Measurements from ENCODE around the gene CKAP2L.

CKAP2L gene

DNA sequence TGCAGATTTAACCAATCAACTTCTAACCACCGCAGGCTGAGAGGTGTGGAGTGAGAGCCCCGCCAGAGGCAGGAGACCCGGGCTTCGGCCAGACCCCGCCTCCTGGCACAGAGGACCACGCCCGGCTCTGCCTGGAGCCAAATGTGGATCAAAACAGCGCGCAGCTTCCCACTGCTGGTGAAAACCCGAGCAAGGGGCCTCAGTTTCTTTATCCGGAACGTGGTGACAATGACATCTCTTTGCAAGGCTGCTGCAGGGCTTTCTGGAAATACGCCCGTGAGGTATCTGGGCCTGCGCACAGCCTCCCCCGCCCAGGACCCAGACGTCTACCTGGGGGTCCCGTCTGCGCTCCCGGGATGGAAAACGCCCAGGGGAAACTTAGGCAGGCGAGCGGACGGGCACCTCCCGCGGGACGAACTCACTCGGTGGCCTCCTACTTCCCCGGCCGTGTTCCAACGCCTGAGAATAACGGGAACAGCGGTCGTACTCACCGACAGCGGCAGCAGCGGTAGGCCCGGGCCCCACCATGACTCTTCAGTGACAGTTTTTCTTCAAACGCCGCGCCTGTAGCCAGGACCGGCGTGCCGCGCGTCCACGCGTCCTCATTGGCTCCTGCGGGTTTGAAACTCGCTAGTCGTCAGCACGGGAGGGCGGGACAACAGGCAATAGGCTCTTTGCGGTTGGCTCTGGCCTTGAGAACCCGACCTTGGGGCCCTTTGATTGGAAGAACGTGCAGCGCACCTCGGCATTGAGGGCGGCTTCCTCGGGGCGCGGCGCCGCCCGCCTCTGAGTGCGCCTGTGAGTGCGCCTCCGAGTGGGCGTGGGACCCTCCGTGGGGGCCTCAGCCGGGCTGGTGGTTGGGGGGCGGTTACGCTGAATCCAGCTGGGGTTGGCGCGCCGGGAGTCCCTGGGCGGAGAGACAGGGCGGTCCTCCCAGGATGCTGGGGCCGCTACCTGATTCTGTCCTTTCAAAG lies at the start of gene CKAP2L:
CKAP2L (minus strand) TSS at position 539 of the 974 bp plus-strand sequence; CDS start at position 528, 11 bp downstream.
- DNase-seq, result peak; percentile 93

DNA sequence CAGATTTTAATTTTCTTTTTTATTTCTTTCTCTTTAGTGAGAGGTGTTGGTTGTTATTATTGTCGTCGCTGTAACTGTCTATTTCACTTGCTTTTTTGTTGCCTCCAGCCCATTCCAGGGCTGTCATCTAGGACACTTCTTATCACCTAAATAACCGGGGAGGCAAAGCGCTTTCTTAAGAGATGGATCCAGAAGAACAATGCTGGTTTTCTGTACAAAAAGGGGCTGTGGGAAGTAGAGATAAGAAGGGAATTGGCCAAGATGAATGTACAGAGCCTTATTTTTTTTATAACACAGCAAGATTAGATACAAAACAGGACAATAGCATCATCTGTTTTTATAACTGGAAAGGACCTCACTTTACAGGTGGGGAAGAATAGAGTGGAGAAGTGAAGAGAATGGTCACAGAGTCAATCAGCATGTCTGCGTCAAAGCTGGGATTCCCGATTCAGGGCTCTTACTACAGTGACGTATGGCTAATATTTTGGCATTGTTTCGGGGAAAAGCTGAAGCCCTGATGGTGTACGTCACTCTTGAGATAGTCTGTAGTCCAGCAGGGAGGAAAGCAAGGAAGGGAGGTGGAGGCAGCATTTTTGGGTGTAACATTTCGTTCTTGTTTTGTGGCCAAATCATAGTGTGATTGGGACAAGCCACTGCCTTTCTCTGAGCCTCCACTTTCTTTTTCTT lies 49.0 kb upstream of the CKAP2L start:
- DNase-seq, result no peak

GRCh38 chr2:112812318-112813267 lies 48.2 kb upstream of the CKAP2L start:
- no peak for DNase-seq

- DNase-seq, result no peak
Observed at GRCh38 chr2:112811841-112812306, 47.5 kb upstream of the CKAP2L start.

DNA sequence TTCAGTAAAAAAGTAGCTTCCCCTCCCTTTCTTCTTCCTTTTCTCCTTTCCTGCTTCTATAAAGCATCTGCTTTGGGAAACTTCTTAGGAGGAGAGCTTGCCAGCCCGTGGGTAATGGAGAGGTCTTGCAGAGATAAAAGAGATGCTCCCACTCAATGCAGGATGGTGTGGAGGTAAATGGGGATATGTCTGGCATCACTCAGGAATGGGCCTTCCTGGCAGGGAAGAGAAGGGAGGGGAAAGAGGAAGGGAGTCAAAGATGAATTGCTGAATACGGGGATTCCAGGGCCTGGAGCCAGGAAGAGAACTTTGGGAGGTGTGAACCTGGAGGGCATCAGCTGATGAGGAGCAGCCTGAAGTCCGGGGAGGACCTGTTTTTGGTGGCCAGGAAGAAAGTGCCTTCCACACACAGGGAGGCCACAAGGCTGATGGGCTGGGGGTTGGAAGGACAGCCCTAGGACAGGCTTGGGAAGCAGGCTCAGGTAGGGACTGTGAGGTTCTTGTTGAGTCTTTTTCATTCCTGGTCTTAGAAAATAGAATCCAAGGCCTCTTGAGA lies 46.9 kb upstream of the CKAP2L start:
- no peak for DNase-seq

DNA sequence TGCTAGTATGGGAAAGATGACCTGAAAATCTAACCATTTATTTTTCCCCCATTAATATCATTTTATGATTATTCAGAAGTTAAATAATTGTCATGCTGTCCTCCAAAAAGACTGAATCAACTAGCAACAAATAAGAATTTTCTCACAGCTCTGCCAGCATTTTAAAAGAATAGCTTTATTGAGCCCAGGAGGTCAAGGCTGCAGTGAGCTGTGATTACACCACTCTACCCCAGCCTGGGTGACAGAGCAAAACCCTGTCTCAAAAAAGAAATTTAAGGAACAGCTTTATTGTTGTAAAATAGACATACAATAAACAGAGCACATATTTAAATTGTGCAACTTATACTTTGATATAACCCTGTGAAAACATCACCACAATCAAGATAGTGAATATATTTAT lies 44.7 kb upstream of the CKAP2L start:
- DNase-seq, result no peak

DNA sequence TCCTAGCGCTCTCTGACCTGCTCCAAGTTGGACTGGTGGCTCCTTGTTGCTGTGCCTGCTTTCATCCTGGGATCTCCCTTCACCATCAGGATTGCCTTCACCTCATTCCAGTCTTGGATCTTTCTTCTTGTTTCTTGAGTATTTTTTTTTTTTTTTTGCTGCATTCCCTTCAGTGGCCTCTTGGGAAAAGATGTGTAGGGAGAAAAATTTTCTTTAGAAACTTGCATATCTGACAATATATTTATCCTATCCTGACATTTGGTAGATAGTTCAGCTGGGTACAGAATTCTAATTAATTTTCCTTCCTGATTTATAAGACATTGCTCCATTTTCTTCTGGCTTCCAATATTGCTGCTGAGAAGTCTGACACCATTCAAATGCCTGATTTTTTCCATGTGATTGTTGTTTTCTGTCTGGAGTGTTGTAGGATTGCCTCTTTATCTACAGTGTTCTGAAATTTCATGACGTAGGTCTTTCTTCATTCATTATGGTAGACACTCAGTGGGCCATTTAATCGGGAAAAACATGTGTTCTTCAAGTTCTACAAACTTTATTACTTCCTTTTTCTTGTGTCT lies 42.9 kb upstream of the CKAP2L start:
- DNase-seq, result no peak

- DNase-seq, result no peak
Observed at GRCh38 chr2:112805542-112805941, 41.1 kb upstream of the CKAP2L start.

GRCh38 chr2:112803691-112804521 lies 39.5 kb upstream of the CKAP2L start:
- no peak for DNase-seq

- DNase-seq, result no peak
Observed at GRCh38 chr2:112800881-112801583, 36.6 kb upstream of the CKAP2L start.

DNA sequence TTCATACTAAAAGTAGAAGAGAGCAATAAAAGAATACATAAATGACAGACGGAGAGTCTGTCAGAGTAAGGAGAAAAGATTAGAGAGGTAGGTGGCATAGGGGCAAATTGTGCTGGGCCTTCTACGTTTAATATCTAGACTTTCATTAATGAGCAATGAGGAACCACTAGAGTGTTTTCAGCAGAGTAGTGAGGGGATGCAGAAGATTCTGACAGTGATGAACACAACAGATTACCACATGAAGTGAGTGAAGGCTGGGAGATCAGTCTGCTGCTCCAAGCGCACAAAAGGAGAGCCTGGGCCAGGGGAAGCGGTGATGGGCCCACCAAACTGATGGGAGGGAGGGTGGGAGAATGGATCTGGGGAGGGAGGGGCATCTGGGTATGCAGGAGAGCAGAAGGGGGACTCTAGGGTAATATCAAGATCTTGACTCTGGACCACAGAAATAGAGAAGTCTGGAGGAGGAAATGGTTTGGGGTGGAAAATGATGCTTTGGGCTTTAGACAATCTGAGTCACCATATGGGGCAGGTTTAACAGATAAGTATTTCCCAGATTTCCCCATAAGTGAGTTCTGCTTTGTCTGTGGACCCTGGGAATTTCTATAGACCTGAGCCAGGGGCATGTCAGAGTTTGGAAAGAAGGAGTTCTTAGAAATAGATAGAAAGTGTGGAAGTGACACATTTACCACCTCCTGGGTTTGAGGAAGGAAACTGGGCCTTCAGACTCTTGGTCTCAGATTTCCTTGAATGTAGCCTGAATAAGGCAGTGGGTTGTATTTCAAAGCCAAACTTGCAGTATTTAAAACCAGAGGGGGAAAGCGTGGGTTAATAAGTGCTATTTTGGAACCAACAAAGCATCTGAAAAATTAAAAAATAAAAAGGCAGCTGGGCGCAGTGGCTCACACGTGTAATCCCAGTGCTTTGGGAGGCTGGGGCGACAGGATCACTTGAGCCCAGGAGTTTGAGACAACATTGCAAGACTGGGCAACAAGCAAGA lies 34.9 kb upstream of the CKAP2L start:
- DNase-seq, result no peak

DNA sequence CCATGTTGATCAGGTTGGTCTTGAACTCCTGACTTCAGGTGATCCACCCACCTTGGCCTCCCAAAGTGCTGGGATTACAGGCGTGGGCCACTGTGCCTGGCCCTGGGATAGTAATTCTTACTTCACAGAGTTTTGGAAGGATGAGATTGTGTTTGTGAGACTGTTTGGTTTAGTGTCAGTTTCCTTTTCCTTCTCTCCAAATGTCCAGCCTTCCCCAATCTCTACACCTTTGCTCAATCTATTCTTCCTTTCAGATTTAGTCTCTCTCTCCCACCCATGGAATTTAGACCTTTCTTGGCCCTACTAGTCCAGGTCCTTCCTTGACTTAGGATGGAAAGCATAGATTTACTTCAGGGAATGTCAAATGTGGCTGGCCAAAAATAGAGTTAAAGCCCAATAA lies 32.1 kb upstream of the CKAP2L start:
- no peak for DNase-seq

DNA sequence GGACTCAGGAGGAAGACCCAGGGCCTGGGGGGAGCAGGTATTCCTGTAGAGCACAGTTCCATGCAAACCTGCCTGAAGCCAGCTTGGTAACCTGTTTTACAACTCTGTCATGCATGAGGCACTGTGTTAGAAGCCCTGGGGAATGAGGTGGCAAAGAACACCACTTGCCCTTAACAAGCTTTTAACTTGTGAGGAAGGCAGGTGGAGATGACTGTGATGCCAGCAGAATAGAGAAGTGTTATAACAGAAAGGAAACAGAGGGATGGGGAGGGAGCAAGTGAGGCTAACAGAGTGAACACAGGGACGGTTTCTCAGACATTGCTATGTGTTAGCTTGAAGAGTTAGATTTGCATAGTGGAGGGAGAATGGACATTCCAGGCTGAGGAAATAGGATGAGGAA lies 31.4 kb upstream of the CKAP2L start:
- DNase-seq, result no peak

DNA sequence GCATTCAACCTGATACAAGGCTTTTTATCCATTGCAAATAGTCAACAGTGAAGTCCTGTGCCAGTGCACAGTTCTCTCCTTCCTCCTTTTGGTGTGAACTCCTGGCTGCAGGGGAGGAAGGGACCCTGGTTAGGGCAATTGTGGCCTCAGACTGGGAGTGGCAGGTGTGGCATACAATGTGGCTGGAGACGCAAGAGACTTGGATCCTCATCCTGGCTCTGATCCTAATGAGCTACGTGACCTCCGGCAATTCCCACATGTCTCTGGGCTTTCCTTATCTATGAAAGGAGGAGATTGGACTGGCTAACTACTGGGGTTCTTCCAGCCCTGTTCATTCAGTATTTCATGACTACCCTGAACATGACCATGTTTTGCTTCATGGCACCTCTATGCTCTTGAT lies 30.4 kb upstream of the CKAP2L start:
- DNase-seq, result no peak

- no peak for DNase-seq
Observed at GRCh38 chr2:112794131-112794733, 29.8 kb upstream of the CKAP2L start.

DNA sequence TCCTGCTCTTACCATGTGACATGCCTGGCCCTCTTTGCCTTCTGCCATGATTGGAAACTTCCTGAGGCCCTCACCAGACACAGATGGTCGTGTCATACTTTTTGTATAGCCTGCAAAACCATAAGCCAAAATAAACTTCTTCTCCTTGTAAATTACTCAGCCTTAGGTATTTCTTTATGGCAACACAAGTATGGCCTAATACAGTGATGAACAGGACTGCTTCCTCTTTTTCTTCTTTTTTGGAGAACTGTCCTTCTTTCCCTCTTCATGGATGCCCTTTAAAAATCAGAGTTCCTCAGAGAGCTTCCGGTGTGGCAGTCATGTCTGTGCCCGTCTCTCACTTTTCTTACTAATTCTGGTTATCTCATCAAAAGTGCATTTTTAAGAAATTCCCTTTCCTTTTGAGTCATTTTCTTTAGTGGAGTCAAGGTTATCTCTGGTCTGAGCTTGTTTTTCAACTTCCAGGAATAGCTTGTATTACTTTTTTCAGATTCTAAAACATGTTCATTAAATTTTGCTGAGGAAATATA lies 29.1 kb upstream of the CKAP2L start:
- DNase-seq, result no peak

GRCh38 chr2:112792419-112792818 lies 28.0 kb upstream of the CKAP2L start:
- DNase-seq, result no peak

- DNase-seq, result no peak
Observed at GRCh38 chr2:112791693-112792230, 27.4 kb upstream of the CKAP2L start.

Measured in NCI-H1092 treated with DMSO at 0.1 percent for 48 hours (cell line).